GM18526 (cell line): ENCODE data around the gene ERF.
A peak's percentile ranks its signal among the peaks of the same experiment; 100 is the strongest.

ENCODE experiments used
- POLR2A ChIP-seq: IDR thresholded peaks from 3 replicates; pipeline ENCODE4 v1.6.1; 2011; ENCODE audit not compliant: insufficient read length; ENCODE audit errors: extremely low read depth

Gene ERF

GRCh38 chr19:42272989-42273406 lies 18.1 kb upstream of the ERF start:
- TF ChIP-seq POLR2A = no peak

GRCh38 chr19:42272535-42272897 lies 17.6 kb upstream of the ERF start:
- TF ChIP-seq POLR2A = no peak

GRCh38 chr19:42271861-42272534 lies 17.1 kb upstream of the ERF start:
- TF ChIP-seq POLR2A = no peak

- TF ChIP-seq POLR2A = no peak
These were observed 16.1 kb upstream of the ERF start for GRCh38 chr19:42271045-42271419.

GRCh38 chr19:42270346-42271044 lies 15.6 kb upstream of the ERF start:
- TF ChIP-seq POLR2A = peak; percentile 41

- no peak for TF ChIP-seq POLR2A
These were observed 14.8 kb upstream of the ERF start for GRCh38 chr19:42269478-42270345.

GRCh38 chr19:42268704-42269477 lies 14.0 kb upstream of the ERF start, which contains the start of gene CIC:
TSS of gene CIC (plus strand) at chr19:42269252. CDS start at chr19:42271784, 2,532 bp downstream.
- TF ChIP-seq POLR2A = peak; percentile 5

GRCh38 chr19:42268142-42268703 lies 13.3 kb upstream of the ERF start:
- peak; percentile 30 for TF ChIP-seq POLR2A

GRCh38 chr19:42267644-42268141 lies 12.8 kb upstream of the ERF start:
- TF ChIP-seq POLR2A = no peak

GRCh38 chr19:42261763-42262162 lies 6.8 kb upstream of the ERF start:
- TF ChIP-seq POLR2A = no peak

- TF ChIP-seq POLR2A = no peak
These were observed 1.1 kb upstream of the ERF start for GRCh38 chr19:42255766-42256745.

GRCh38 chr19:42254089-42254849 lies 659 bp downstream of the ERF start:
- TF ChIP-seq POLR2A = no peak
